A204.1 (cell line): ENCODE measurements around the gene BPI.
"Not testable (repeated sequence)": the region's sequence is repeated elsewhere in the genome, so short reads cannot be mapped to it uniquely, and the experiment has no call there.

Experiments used
- FAIRE-seq: peaks from 2 replicates; lab custom pipeline; 2012; peaks lifted over from hg19 to GRCh38; lab: Jason Lieb, UNC

BPI gene

GRCh38 chr20:38337561-38338140, 33.7 kb downstream of the BPI start:
- no peak for FAIRE-seq

- FAIRE-seq: no peak
Measured at GRCh38 chr20:38338849-38339520, 35.0 kb downstream of the BPI start.

- not testable (repeated sequence) for FAIRE-seq
Measured at GRCh38 chr20:38339521-38339896, 35.6 kb downstream of the BPI start.

GRCh38 chr20:38339997-38340396, 36.0 kb downstream of the BPI start:
- no peak for FAIRE-seq

- no peak for FAIRE-seq
Measured at GRCh38 chr20:38340693-38341092, 36.7 kb downstream of the BPI start.

GRCh38 chr20:38342216-38342615, 38.3 kb downstream of the BPI start:
- FAIRE-seq: no peak

GRCh38 chr20:38342713-38343310, 38.9 kb downstream of the BPI start:
- no peak for FAIRE-seq

- no peak for FAIRE-seq
Measured at GRCh38 chr20:38343311-38344106, 39.6 kb downstream of the BPI start.

- no peak for FAIRE-seq
Measured at GRCh38 chr20:38344107-38344701, 40.2 kb downstream of the BPI start.

GRCh38 chr20:38345643-38346042, 41.7 kb downstream of the BPI start:
- FAIRE-seq: no peak

- no peak for FAIRE-seq
Measured at GRCh38 chr20:38346247-38346651, 42.3 kb downstream of the BPI start, which contains the start of gene LBP. LBP (plus strand) TSS chr20:38346482; CDS start chr20:38346517, 35 bp downstream.

- FAIRE-seq: no peak
Measured at GRCh38 chr20:38346741-38347140, 42.8 kb downstream of the BPI start.

- no peak for FAIRE-seq
Measured at GRCh38 chr20:38349856-38350255, 45.9 kb downstream of the BPI start.

- FAIRE-seq: no peak
Measured at GRCh38 chr20:38350879-38351775, 47.2 kb downstream of the BPI start.

GRCh38 chr20:38353316-38353715, 49.4 kb downstream of the BPI start:
- FAIRE-seq: no peak

- no peak for FAIRE-seq
Measured at GRCh38 chr20:38354227-38354626, 50.3 kb downstream of the BPI start.

GRCh38 chr20:38355161-38356012, 51.4 kb downstream of the BPI start:
- FAIRE-seq: no peak

GRCh38 chr20:38357653-38358207, 53.8 kb downstream of the BPI start:
- FAIRE-seq: no peak

- FAIRE-seq: no peak
Measured at GRCh38 chr20:38358556-38358955, 54.6 kb downstream of the BPI start.
